Measurements from ENCODE around the gene NEB.
"Not testable (repeated sequence)": the region's sequence is repeated elsewhere in the genome, so short reads cannot be mapped to it uniquely, and the experiment has no call there.

NEB gene

DNA sequence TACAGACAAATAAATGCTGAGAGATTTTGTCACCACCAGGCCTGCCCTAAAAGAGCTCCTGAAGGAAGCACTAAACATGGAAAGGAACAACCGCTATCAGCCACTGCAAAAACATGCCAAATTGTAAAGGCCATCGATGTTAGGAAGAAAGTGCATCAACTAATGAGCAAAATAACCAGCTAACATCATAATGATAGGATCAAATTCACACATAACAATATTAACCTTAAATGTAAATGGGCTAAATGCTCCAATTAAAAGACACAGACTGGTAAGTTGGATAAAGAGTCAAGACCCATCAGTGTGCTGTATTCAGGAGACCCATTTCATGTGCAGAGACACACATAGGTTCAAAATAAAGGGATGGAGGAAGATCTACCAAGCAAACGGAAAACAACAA is 11.0 kb upstream of the NEB start:
- not testable (repeated sequence) for DNase-seq (ENCODE audit: low spot score in 2 of 2); H3K4me1 Mint-ChIP-seq; H3K9me3 Mint-ChIP-seq; H3K27me3 Mint-ChIP-seq; H3K36me3 Mint-ChIP-seq; H3K4me3 Mint-ChIP-seq; ATAC-seq (ENCODE audit: low read depth); H3K27ac Mint-ChIP-seq

DNA sequence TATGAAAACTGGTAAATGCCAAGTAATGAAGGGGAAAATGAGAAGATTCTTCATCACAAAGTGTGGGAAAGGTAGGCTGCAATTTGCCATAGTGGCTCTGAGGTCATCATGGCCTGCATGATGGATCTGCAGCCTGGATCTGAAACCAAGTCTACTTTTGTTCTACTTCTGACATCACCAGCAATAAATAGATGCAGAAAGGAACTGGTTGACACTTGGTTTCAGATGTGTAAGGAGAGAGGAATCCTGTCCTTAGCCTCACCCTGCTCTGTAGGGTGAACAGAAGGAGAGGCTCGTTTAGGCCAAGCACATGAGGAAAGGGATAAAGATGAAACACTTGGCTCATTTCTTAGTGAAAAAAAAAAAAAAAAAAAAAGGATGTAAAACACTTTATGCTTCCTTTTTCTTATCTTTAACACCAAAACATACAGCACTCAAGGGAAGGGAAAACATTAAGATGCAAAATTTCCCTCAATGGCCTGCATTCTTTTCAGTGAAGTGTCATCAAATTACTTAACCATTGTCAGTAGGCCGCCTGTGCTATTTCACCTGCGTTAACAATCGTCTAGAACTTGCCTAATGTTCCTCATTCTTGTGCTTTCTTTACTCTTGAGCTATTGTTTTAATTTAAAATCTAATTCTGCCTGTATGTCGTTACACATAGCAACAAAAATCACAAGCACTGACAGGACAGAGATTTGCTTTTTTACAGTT is 3.9 kb downstream of the NEB start:
- H3K4me1 Mint-ChIP-seq = peaks cover 23% of the 10 kb centered on the region
- H3K27ac Mint-ChIP-seq = peak overlapping the region; percentile 78
- DNase-seq (ENCODE audit: low spot score in 2 of 2) (no peak), ATAC-seq (ENCODE audit: low read depth) (peak; percentile 64)
- H3K36me3 Mint-ChIP-seq = no peaks in the 10 kb centered on the region
- peak overlapping the region; percentile 9 for H3K4me3 Mint-ChIP-seq
- H3K27me3 Mint-ChIP-seq = no peaks in the 10 kb centered on the region
- H3K9me3 Mint-ChIP-seq = no peaks in the 10 kb centered on the region

DNA sequence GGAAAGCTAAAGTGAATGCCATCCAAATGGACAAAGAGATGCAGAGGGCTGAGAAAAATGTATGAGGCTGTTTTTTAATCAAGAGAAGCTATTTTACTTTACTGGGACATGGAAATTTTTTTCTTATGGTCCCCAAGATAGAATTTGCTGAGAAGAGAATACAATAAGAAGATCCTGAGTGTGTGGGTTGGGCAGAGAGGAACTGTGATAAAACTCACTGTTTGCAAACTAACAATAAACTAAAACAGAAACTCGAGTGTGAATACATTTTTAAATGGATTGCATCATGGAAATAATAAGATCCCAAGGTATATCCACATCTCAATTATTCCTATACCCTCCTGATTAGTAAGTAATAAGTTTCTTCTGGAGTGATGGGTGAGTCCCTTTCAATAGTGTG is 4.4 kb downstream of the NEB start:
- Mint-ChIP-seq H3K4me3 (peak overlapping the region; percentile 9), H3K9me3 (no peaks in the 10 kb centered on the region), H3K27me3 (no peaks in the 10 kb centered on the region), H3K36me3 (peaks cover 2% of the 10 kb centered on the region), H3K27ac (peak overlapping the region; percentile 78), H3K4me1 (peaks cover 23% of the 10 kb centered on the region)
- DNase-seq (ENCODE audit: low spot score in 2 of 2) (no peak), ATAC-seq (ENCODE audit: low read depth) (no peak)

DNA sequence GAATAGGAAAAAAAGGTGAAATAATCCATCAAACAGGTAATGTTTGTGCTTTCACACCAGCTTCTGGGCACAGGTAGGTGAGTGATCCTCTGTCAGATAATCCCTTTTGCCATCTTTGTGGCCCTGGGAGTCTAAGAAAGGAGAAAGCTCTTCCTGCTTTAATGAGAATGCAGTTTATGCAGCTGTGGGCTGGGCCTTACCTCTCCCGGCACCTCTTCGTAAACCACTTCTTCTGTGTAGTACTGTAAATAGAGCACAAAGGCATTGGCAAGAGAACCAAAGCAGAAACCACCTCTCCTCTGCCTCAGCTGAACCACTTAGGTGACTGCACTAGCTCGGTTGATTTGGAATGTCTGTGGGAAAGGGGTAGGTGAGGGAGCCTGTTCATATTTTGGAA is 4.9 kb downstream of the NEB start:
- Mint-ChIP-seq H3K4me1 (peaks cover 23% of the 10 kb centered on the region), H3K36me3 (peaks cover 4% of the 10 kb centered on the region), H3K27ac (peak overlapping the region; percentile 78), H3K27me3 (no peaks in the 10 kb centered on the region), H3K4me3 (peak overlapping the region; percentile 9), H3K9me3 (no peaks in the 10 kb centered on the region)
- DNase-seq (ENCODE audit: low spot score in 2 of 2) = no peak
- peak; percentile 40 for ATAC-seq (ENCODE audit: low read depth)

DNA sequence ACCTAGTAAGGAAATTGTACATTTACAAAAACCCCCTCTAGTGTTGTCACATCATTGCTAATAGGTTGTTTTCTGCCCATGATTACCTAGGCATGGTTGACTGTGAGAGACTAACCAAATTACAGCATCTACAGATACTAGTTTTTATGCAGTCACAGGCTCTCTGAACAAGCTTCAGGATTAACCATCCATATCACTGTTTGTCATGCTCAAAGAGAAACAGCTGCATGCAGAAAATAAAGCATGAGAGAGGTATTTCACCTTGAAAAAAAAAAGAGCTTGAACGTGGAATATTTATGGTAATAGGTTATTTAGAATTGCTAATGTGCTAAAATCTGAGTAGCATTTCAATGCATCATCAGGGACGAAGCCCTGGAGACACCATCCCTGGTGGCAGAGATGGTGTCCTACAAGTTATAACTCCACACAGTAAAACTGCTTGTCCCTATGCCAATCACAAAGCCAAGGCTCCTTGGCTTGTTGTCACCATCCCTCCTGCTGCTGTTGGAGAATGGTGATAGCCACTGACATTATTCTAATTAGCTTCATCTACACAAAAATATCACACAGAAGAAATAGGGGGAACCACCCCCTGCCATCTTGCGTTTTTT is 5.4 kb downstream of the NEB start:
- no peaks in the 10 kb centered on the region for H3K9me3 Mint-ChIP-seq
- peak overlapping the region; percentile 57 for H3K27ac Mint-ChIP-seq
- H3K36me3 Mint-ChIP-seq = peaks cover 6% of the 10 kb centered on the region
- DNase-seq (ENCODE audit: low spot score in 2 of 2) (no peak), ATAC-seq (ENCODE audit: low read depth) (peak; percentile 68)
- H3K4me1 Mint-ChIP-seq = peaks cover 24% of the 10 kb centered on the region
- no peaks in the 10 kb centered on the region for H3K27me3 Mint-ChIP-seq
- no peak overlapping the region for H3K4me3 Mint-ChIP-seq

DNA sequence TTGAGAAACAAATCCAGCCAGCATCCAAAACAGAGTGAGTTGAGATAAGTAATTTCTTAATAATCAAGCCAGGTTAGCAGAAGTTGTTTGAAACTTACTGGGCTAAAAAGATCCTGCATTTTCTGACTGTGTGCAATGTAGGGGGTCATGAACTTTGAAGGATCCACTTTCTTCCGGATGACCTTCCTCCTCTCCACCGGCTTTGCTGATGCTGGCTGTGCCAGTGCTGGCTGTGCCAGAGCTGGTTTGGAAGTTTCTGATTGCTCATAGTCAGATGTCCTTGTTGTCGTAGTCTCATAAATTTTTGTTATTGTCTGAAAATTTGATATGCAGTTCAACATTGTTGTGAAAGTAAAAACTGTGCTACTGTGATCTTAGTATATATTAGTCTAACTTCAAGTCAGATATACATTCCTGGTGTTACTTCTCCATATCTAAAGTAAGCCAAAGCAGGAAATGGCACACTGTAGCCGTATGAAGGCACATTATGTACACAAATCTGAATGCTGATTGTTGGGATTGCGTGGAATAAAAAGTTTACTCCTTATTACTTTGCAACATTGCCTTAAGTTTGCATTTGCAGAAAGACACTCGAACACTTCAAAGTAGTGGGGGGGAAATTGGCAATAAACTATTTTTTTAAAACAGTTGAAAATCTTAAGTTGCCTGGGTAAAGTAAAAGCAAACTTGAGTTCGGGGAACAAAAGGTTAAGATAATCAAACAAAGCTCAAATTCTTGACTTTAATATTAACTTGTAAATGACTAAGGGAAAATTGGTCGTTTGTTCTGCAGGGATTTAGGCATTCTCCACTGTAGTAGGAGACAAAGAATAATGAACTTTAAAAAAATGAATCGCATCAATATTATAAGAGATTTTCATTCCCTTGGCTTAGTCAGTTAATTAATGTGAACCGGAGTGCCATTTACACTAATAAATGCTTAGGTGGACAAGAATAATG is 6.4 kb downstream of the NEB start:
- Mint-ChIP-seq H3K4me3 (no peak overlapping the region), H3K27me3 (no peaks in the 10 kb centered on the region), H3K27ac (no peak overlapping the region), H3K9me3 (no peaks in the 10 kb centered on the region), H3K4me1 (peaks cover 25% of the 10 kb centered on the region), H3K36me3 (peaks cover 6% of the 10 kb centered on the region)
- DNase-seq (ENCODE audit: low spot score in 2 of 2) (no peak), ATAC-seq (ENCODE audit: low read depth) (no peak)

DNA sequence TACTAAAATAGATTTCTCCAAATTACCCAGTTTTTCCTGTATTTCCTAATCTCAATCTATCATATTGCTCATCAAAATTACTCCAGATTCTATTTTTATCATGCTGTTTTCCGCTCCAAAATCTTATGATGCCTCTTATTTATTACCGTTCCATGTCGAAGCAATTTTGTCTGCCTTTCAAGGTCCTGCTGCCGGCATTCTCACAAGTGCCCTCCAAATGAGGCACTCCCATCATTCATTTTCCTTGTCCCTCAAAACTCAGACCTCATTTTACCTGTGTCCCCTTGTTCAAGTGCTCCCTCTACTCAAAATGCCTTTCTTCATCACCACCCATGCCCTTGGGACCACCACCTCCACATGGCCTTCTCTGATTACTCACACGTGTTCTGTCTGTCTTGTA is 13.1 kb downstream of the NEB start:
- no peak overlapping the region for H3K4me3 Mint-ChIP-seq
- ATAC-seq (ENCODE audit: low read depth) (no peak), DNase-seq (ENCODE audit: low spot score in 2 of 2) (no peak)
- H3K36me3 Mint-ChIP-seq = peaks cover 6% of the 10 kb centered on the region
- H3K9me3 Mint-ChIP-seq = peaks cover 2% of the 10 kb centered on the region
- H3K27me3 Mint-ChIP-seq = no peaks in the 10 kb centered on the region
- peaks cover 14% of the 10 kb centered on the region for H3K4me1 Mint-ChIP-seq
- H3K27ac Mint-ChIP-seq = no peak overlapping the region

DNA sequence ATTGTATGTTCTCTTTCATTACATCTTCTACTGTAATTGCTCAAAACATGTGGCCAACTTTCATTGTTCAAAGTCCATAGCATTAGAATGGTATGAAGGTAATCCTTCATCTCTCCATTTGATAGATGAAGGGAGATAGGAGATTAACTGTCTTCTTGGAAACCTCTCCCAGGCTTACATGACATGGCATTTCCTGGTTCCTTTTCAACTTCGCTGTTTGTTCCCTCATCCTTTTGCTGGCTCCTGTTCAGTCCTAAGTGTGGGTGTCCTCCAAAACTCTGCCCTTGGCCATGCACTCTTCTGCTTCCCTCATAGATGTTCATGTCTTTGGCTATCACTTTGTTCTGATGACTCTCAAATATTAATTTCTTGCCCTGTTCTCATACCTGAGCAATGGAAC is 13.8 kb downstream of the NEB start:
- H3K4me1 Mint-ChIP-seq = peaks cover 14% of the 10 kb centered on the region
- no peak overlapping the region for H3K4me3 Mint-ChIP-seq
- ATAC-seq (ENCODE audit: low read depth) = no peak
- H3K9me3 Mint-ChIP-seq = peaks cover 2% of the 10 kb centered on the region
- H3K27me3 Mint-ChIP-seq = no peaks in the 10 kb centered on the region
- no peak for DNase-seq (ENCODE audit: low spot score in 2 of 2)
- no peak overlapping the region for H3K27ac Mint-ChIP-seq
- peaks cover 6% of the 10 kb centered on the region for H3K36me3 Mint-ChIP-seq

DNA sequence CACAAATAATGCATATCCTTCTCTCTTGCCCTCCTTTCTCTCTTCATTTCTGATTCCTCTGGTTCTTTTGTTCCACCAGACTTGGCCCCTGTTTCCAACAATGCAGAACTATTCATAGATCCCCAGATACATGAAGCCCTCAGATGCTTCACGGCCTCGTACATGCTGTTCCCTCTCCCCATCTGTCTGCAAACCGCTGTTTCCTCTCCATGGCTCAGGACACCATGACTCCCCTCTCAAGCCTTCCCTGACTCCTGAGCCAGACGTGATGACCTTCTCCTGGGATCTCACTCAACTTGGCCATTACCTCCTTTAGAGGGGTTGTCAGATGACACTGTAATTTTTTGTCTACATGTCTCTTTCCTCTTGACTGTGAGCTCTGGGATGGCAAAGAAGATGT is 15.5 kb downstream of the NEB start:
- no peak for DNase-seq (ENCODE audit: low spot score in 2 of 2)
- Mint-ChIP-seq H3K36me3 (no peaks in the 10 kb centered on the region), H3K4me3 (no peak overlapping the region), H3K9me3 (peaks cover 2% of the 10 kb centered on the region), H3K27ac (no peak overlapping the region), H3K27me3 (no peaks in the 10 kb centered on the region), H3K4me1 (peaks cover 12% of the 10 kb centered on the region)
- no peak for ATAC-seq (ENCODE audit: low read depth)

DNA sequence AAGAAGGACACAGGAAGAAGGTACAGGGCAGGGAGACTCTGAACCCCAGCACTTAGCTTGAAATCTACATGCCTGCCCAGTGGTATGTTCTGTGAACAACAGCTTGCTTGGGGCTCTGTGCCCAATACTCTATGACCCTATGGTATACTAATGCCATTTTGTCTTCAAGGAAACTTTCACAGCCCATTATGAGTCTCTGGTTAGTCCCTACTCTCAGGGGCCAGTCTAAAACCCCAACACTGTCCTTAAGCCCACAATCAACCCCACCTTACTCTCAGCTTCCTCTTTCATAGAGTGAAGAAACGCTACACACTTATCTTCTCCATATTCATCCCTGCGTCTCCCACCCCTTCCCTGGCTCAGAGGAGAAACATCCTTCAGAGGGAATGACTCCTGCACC is 16.0 kb downstream of the NEB start:
- DNase-seq (ENCODE audit: low spot score in 2 of 2) (no peak), ATAC-seq (ENCODE audit: low read depth) (no peak)
- peaks cover 2% of the 10 kb centered on the region for H3K9me3 Mint-ChIP-seq
- no peak overlapping the region for H3K27ac Mint-ChIP-seq
- no peaks in the 10 kb centered on the region for H3K27me3 Mint-ChIP-seq
- H3K4me3 Mint-ChIP-seq = no peak overlapping the region
- H3K4me1 Mint-ChIP-seq = peaks cover 15% of the 10 kb centered on the region
- H3K36me3 Mint-ChIP-seq = no peaks in the 10 kb centered on the region

DNA sequence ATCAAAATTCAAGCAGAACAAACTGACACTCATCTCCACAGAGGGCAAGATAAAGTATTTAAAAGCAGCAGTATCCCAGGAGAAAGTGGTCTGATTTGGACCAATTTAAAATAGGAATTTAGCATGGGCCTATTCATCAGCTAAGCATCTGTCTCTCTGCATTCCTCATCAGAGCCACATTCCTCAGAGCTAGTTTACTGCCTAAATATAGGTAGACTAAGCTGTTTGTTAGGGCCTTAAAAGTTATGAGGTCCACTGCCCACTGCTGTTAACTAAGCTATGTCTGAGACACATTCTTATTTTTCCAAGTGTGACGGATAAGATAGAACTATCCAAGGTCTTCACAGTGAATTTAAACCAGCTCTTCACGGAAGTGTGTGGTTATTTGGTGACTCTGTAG is 17.6 kb downstream of the NEB start:
- Mint-ChIP-seq H3K4me1 (peaks cover 20% of the 10 kb centered on the region), H3K4me3 (no peak overlapping the region), H3K9me3 (peaks cover 2% of the 10 kb centered on the region), H3K27ac (no peak overlapping the region), H3K36me3 (no peaks in the 10 kb centered on the region), H3K27me3 (no peaks in the 10 kb centered on the region)
- DNase-seq (ENCODE audit: low spot score in 2 of 2) (no peak), ATAC-seq (ENCODE audit: low read depth) (no peak)

DNA sequence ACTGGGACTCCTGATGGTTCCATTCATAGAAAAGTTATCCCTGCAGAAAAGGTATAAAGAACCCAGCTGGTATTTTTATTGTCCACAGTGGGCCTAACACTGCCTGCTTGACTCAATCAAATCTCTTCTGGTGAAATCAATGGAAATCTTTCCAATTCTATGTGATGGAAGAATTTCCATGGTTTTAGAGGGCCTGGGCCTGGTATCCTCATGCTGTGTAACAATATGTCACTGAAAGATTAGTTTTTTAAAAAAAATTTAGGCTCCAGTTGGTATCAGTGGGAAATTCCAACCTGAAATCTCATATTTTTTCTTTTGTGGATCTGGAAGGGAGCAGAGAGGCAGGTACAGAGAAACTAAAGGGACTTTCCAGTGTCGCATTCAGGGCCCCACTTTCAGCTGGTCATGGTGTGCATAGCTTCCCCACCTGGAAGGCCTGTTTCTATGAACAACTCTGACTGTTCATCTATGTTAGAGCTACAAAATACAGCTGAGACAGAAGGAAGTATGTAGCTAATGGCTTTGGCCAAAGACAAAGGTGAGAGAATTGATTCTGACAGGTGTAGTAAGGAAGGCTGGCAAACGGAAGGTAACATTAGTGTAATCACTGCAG is 20.9 kb downstream of the NEB start:
- no peaks in the 10 kb centered on the region for H3K27me3 Mint-ChIP-seq
- no peaks in the 10 kb centered on the region for H3K9me3 Mint-ChIP-seq
- no peaks in the 10 kb centered on the region for H3K36me3 Mint-ChIP-seq
- no peak overlapping the region for H3K27ac Mint-ChIP-seq
- H3K4me3 Mint-ChIP-seq = no peak overlapping the region
- H3K4me1 Mint-ChIP-seq = peaks cover 10% of the 10 kb centered on the region
- no peak for ATAC-seq (ENCODE audit: low read depth)
- DNase-seq (ENCODE audit: low spot score in 2 of 2) = no peak

DNA sequence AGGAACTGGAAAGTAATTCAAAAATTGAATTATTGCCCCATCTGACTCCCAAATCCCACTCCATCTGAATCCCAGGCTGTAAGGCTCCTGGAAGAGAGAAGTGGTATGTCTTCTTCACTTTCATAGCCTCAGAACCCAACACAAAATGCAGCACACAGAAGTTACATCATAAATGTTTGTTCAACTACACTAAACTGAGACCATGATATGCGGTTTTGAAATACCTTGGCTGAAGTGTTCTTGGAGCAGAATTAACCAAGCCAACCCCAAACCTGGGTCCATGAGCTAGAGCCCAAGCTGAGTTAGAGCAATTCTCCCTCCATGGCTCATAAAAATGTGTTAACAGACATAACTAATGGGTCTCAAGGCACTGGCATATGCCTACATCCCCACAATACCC is 23.3 kb downstream of the NEB start:
- Mint-ChIP-seq H3K27ac (no peak overlapping the region), H3K9me3 (no peaks in the 10 kb centered on the region), H3K27me3 (no peaks in the 10 kb centered on the region), H3K4me1 (peaks cover 8% of the 10 kb centered on the region), H3K4me3 (no peak overlapping the region), H3K36me3 (no peaks in the 10 kb centered on the region)
- DNase-seq (ENCODE audit: low spot score in 2 of 2) (no peak), ATAC-seq (ENCODE audit: low read depth) (no peak)

DNA sequence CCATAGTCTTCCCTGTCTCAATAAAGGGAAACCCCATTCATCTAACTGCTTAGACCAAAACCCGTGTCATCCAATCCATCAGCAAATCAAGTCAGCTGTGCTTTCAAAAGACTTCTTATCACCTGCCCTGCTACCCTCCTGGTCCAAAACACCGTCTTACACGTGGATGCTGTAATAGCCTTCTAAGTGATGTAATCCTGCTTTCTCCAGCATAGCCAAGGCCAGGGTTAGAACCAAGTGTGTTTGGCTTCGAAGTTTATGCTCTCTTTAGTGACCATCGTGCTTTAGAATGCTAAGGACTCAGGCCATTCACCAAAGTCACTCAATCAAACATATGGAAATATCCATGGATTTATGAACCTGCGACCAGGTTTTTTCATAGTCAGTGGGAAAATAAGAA is 25.5 kb downstream of the NEB start:
- no peak for ATAC-seq (ENCODE audit: low read depth)
- no peaks in the 10 kb centered on the region for H3K9me3 Mint-ChIP-seq
- no peaks in the 10 kb centered on the region for H3K36me3 Mint-ChIP-seq
- H3K4me1 Mint-ChIP-seq = peaks cover 8% of the 10 kb centered on the region
- H3K27ac Mint-ChIP-seq = no peak overlapping the region
- no peaks in the 10 kb centered on the region for H3K27me3 Mint-ChIP-seq
- DNase-seq (ENCODE audit: low spot score in 2 of 2) = no peak
- H3K4me3 Mint-ChIP-seq = no peak overlapping the region
